ENCODE data around the gene CDH13.
A peak's percentile ranks its signal among the peaks of the same experiment; 100 is the strongest.

Gene CDH13

GRCh38 chr16:82626791-82627261 is at the start of gene CDH13:
Gene CDH13, plus strand, starts transcription at chr16:82626969.
- DNase-seq (ENCODE audit: low spot score), result no peak

- peak; percentile 81 for DNase-seq (ENCODE audit: low spot score)
Observed at GRCh38 chr16:82580298-82580890, 46.4 kb upstream of the CDH13 start.

- DNase-seq (ENCODE audit: low spot score), result no peak
Observed at GRCh38 chr16:82582975-82583374, 43.8 kb upstream of the CDH13 start.

GRCh38 chr16:82583422-82583821 is 43.3 kb upstream of the CDH13 start:
- no peak for DNase-seq (ENCODE audit: low spot score)

- no peak for DNase-seq (ENCODE audit: low spot score)
Observed at GRCh38 chr16:82584553-82585152, 42.1 kb upstream of the CDH13 start.

- DNase-seq (ENCODE audit: low spot score), result no peak
Observed at GRCh38 chr16:82585675-82586074, 41.1 kb upstream of the CDH13 start.

GRCh38 chr16:82586130-82586529 is 40.6 kb upstream of the CDH13 start:
- no peak for DNase-seq (ENCODE audit: low spot score)

GRCh38 chr16:82587289-82587688 is 39.5 kb upstream of the CDH13 start:
- no peak for DNase-seq (ENCODE audit: low spot score)

- DNase-seq (ENCODE audit: low spot score), result no peak
Observed at GRCh38 chr16:82589407-82589806, 37.4 kb upstream of the CDH13 start.

GRCh38 chr16:82594114-82594513 is 32.7 kb upstream of the CDH13 start:
- DNase-seq (ENCODE audit: low spot score), result no peak

- DNase-seq (ENCODE audit: low spot score), result no peak
Observed at GRCh38 chr16:82598771-82599170, 28.0 kb upstream of the CDH13 start.

GRCh38 chr16:82601989-82602640 is 24.7 kb upstream of the CDH13 start:
- DNase-seq (ENCODE audit: low spot score), result no peak

- peak; percentile 80 for DNase-seq (ENCODE audit: low spot score)
Observed at GRCh38 chr16:82603784-82604411, 22.9 kb upstream of the CDH13 start.

GRCh38 chr16:82605076-82605475 is 21.7 kb upstream of the CDH13 start:
- no peak for DNase-seq (ENCODE audit: low spot score)

- no peak for DNase-seq (ENCODE audit: low spot score)
Observed at GRCh38 chr16:82605863-82606620, 20.7 kb upstream of the CDH13 start.

GRCh38 chr16:82609140-82609539 is 17.6 kb upstream of the CDH13 start:
- DNase-seq (ENCODE audit: low spot score), result no peak

- peak; percentile 61 for DNase-seq (ENCODE audit: low spot score)
Observed at GRCh38 chr16:82612263-82612662, 14.5 kb upstream of the CDH13 start.

- DNase-seq (ENCODE audit: low spot score), result no peak
Observed at GRCh38 chr16:82616356-82616755, 10.4 kb upstream of the CDH13 start.

GRCh38 chr16:82621781-82622180 is 5.0 kb upstream of the CDH13 start:
- no peak for DNase-seq (ENCODE audit: low spot score)

GRCh38 chr16:82623241-82623640 is 3.5 kb upstream of the CDH13 start:
- DNase-seq (ENCODE audit: low spot score), result no peak

- DNase-seq (ENCODE audit: low spot score), result no peak
Observed at GRCh38 chr16:82625066-82625968, 1.5 kb upstream of the CDH13 start.

All from globus pallidus (tissue), 1 donor.